ENCODE measurements around the gene PLOD1.
"Not testable (repeated sequence)": the region's sequence is repeated elsewhere in the genome, so short reads cannot be mapped to it uniquely, and the experiment has no call there.

Gene PLOD1

GRCh38 chr1:11912482-11913216, 21.9 kb upstream of the PLOD1 start:
- ATAC-seq, result not testable (repeated sequence)

GRCh38 chr1:11913291-11913690, 21.2 kb upstream of the PLOD1 start:
- ATAC-seq, result no peak
- no peak for DNase-seq

More at GRCh38 chr1:11912482-11913216, 21.9 kb upstream of the PLOD1 start:
- not testable (repeated sequence) for DNase-seq

- ATAC-seq, result no peak
These were observed 20.5 kb upstream of the PLOD1 start for GRCh38 chr1:11914024-11914423.

GRCh38 chr1:11918799-11919519, 15.6 kb upstream of the PLOD1 start:
- ATAC-seq (no peak), DNase-seq (no peak)

More at GRCh38 chr1:11914024-11914423, 20.5 kb upstream of the PLOD1 start:
- no peak for DNase-seq

GRCh38 chr1:11919621-11920020, 14.9 kb upstream of the PLOD1 start:
- DNase-seq (no peak), ATAC-seq (no peak)

GRCh38 chr1:11920239-11920903, 14.1 kb upstream of the PLOD1 start:
- DNase-seq (no peak), ATAC-seq (no peak)

GRCh38 chr1:11921022-11921421, 13.5 kb upstream of the PLOD1 start:
- DNase-seq, result no peak
- ATAC-seq, result no peak

GRCh38 chr1:11923069-11923826, 11.3 kb upstream of the PLOD1 start:
- DNase-seq (no peak), ATAC-seq (no peak)

GRCh38 chr1:11923827-11924113, 10.7 kb upstream of the PLOD1 start:
- DNase-seq (no peak), ATAC-seq (no peak)

GRCh38 chr1:11924334-11925195, 10.0 kb upstream of the PLOD1 start:
- DNase-seq (peak; percentile 38), ATAC-seq (no peak)

- not testable (repeated sequence) for DNase-seq
- ATAC-seq, result peak; percentile 25
These were observed 9.2 kb upstream of the PLOD1 start for GRCh38 chr1:11925196-11925937.

- DNase-seq, result no peak
- peak; percentile 4 for ATAC-seq
These were observed 8.6 kb upstream of the PLOD1 start for GRCh38 chr1:11925938-11926292.

- no peak for ATAC-seq
- DNase-seq, result no peak
These were observed 6.5 kb upstream of the PLOD1 start for GRCh38 chr1:11927866-11928592.

- ATAC-seq (no peak), DNase-seq (peak; percentile 46)
These were observed 4.7 kb upstream of the PLOD1 start for GRCh38 chr1:11929849-11930248.

GRCh38 chr1:11930571-11931445, 3.7 kb upstream of the PLOD1 start:
- DNase-seq (no peak), ATAC-seq (no peak)

GRCh38 chr1:11931845-11932244, 2.7 kb upstream of the PLOD1 start:
- no peak for DNase-seq
- ATAC-seq, result no peak

- no peak for ATAC-seq
- DNase-seq, result no peak
These were observed 518 bp downstream of the PLOD1 start for GRCh38 chr1:11935057-11935412.

- not testable (repeated sequence) for DNase-seq, ATAC-seq
These were observed 1.2 kb downstream of the PLOD1 start for GRCh38 chr1:11935733-11936132.

Measured in stimulated activated naive CD8-positive, alpha-beta T cell treated with anti-CD3 and anti-CD28 coated beads, Interleukin-15, Interleukin-2, amounts not matched to agents 100 U/mL and 50 U/mL, for 24 hours (primary cell).